ENCODE data around the gene BBS9.

The BBS9 gene

DNA sequence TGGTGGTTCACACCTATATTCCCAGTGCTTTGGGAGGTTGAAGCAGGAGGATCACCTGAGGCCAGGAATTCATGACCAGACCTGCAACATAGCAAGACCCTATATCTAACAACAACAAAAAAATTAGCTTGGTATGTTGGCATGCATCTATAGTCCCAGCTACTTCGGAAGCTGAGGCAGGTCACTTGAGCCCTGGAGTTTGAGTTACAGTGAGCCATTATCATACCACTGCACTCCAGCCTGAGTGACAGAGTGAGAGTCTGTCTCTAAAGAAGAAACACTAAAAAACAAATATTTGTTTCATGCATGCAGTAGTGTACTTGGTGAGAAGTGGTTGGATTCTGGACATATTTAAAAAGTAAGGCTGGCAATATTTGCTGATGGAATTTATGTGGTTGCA is 198.1 kb downstream of the BBS9 start:
- TF ChIP-seq, protein P1, sequence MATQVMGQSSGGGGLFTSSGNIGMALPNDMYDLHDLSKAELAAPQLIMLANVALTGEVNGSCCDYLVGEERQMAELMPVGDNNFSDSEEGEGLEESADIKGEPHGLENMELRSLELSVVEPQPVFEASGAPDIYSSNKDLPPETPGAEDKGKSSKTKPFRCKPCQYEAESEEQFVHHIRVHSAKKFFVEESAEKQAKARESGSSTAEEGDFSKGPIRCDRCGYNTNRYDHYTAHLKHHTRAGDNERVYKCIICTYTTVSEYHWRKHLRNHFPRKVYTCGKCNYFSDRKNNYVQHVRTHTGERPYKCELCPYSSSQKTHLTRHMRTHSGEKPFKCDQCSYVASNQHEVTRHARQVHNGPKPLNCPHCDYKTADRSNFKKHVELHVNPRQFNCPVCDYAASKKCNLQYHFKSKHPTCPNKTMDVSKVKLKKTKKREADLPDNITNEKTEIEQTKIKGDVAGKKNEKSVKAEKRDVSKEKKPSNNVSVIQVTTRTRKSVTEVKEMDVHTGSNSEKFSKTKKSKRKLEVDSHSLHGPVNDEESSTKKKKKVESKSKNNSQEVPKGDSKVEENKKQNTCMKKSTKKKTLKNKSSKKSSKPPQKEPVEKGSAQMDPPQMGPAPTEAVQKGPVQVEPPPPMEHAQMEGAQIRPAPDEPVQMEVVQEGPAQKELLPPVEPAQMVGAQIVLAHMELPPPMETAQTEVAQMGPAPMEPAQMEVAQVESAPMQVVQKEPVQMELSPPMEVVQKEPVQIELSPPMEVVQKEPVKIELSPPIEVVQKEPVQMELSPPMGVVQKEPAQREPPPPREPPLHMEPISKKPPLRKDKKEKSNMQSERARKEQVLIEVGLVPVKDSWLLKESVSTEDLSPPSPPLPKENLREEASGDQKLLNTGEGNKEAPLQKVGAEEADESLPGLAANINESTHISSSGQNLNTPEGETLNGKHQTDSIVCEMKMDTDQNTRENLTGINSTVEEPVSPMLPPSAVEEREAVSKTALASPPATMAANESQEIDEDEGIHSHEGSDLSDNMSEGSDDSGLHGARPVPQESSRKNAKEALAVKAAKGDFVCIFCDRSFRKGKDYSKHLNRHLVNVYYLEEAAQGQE (IDR thresholded peaks at IDR 0.05; ENCODE audit: insufficient read depth in 1 of 2, low read depth in 2 of 2, low read length in 2 of 2), result no peak
- no peak for TF ChIP-seq POLR2AphosphoS5 (IDR thresholded peaks at IDR 0.05; ENCODE audit: low read depth, low read length)
- no peak for TF ChIP-seq FOXP2 (optimal IDR thresholded peaks at IDR 0.05; ENCODE audit: borderline replicate concordance, extremely low read depth, extremely low read length, insufficient read depth)
- TF ChIP-seq TAF1 (IDR thresholded peaks at IDR 0.05; ENCODE audit: borderline replicate concordance, insufficient read depth, low read length), result no peak
- no peak for TF ChIP-seq SIN3A (IDR thresholded peaks at IDR 0.05; ENCODE audit: borderline replicate concordance, insufficient read depth, low read length)

DNA sequence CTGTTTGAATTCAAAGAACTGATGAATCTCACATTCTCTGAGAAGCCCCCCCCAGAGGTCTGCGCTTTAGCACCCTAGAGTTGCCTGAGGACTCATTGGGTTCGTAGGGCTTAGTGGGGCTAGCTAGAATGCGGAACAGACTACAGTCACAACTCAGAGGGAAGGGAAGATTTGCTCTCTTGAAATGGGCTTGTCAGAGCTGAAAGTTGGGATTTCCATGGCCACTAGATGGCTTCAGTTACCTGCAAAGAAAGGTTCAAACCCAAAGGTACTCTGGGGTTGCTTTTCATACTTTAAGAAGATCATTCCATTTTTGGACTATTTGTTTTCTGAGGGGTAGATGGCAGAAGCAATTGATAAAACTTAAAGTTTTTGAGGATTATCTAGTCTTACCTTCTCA is 205.0 kb downstream of the BBS9 start:
- TF ChIP-seq, protein P1 (IDR thresholded peaks at IDR 0.05; ENCODE audit: insufficient read depth in 1 of 2, low read depth in 2 of 2, low read length in 2 of 2), result no peak
- TF ChIP-seq POLR2AphosphoS5 (IDR thresholded peaks at IDR 0.05; ENCODE audit: low read depth, low read length), result no peak
- TF ChIP-seq SIN3A (IDR thresholded peaks at IDR 0.05; ENCODE audit: borderline replicate concordance, insufficient read depth, low read length), result no peak
- TF ChIP-seq TAF1 (IDR thresholded peaks at IDR 0.05; ENCODE audit: borderline replicate concordance, insufficient read depth, low read length), result no peak
- no peak for TF ChIP-seq FOXP2 (optimal IDR thresholded peaks at IDR 0.05; ENCODE audit: borderline replicate concordance, extremely low read depth, extremely low read length, insufficient read depth)

DNA sequence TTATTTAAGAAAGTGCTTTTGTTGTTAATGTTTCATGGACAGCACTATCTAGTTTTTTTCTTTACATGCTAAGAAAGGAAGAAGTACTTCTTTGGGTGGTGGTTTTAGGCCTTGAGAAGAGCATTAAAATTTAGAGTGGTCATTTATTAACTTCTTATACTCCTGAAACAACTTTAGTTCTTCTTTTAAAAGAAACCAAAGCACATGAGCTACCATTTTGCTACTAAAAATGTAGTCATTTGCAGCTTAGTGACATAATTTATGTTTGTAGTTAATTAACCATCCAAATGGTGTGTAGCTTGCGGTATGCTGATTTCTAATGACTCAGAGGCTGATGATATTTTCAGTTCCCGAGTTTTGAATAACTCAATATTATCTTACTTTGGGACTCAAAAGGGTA is 207.5 kb downstream of the BBS9 start:
- TF ChIP-seq TAF1 (IDR thresholded peaks at IDR 0.05; ENCODE audit: borderline replicate concordance, insufficient read depth, low read length) (no peak), SIN3A (IDR thresholded peaks at IDR 0.05; ENCODE audit: borderline replicate concordance, insufficient read depth, low read length) (no peak), POLR2AphosphoS5 (IDR thresholded peaks at IDR 0.05; ENCODE audit: low read depth, low read length) (no peak), FOXP2 (optimal IDR thresholded peaks at IDR 0.05; ENCODE audit: borderline replicate concordance, extremely low read depth, extremely low read length, insufficient read depth) (no peak)
- TF ChIP-seq, protein P1 (IDR thresholded peaks at IDR 0.05; ENCODE audit: insufficient read depth in 1 of 2, low read depth in 2 of 2, low read length in 2 of 2), result no peak

DNA sequence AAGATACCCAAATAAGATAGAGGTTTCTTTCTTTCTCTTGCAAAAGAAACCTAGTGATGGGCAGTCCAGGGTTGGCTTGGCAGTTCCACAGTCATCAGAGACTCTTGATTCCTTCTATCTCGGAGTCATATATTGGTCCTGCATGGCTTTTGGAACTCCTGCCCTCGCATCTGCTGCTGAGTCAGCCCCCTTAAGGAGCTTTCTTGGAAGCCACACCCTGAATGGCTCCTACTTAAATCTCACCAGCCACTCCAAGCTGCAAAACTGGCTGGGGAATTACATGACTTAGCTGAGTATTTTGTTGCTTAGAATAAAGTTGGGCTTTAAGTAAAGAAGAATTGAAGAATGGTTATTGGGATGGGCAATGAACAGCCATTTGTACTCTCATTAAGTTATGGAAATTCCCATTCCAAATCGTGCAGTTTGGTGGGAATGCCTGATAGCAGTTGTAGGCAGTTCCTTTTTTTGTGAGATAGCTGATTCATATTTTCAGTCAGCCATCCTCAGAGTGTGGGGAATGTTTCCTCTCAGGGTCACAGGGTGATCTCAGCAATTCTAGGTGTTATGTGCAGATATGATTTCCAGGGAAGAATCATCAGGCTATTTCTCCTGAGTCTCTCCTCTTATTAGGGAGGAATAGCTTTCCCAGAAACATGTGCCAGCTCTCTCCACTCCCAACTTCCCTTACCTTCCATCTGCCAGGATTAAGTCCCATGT is 209.9 kb downstream of the BBS9 start:
- TF ChIP-seq SIN3A (IDR thresholded peaks at IDR 0.05; ENCODE audit: borderline replicate concordance, insufficient read depth, low read length) (no peak), POLR2AphosphoS5 (IDR thresholded peaks at IDR 0.05; ENCODE audit: low read depth, low read length) (no peak), FOXP2 (optimal IDR thresholded peaks at IDR 0.05; ENCODE audit: borderline replicate concordance, extremely low read depth, extremely low read length, insufficient read depth) (no peak), TAF1 (IDR thresholded peaks at IDR 0.05; ENCODE audit: borderline replicate concordance, insufficient read depth, low read length) (no peak)
- TF ChIP-seq, protein P1 (IDR thresholded peaks at IDR 0.05; ENCODE audit: insufficient read depth in 1 of 2, low read depth in 2 of 2, low read length in 2 of 2), result no peak
